ENCODE results near the gene PCDHGB7.

DNA sequence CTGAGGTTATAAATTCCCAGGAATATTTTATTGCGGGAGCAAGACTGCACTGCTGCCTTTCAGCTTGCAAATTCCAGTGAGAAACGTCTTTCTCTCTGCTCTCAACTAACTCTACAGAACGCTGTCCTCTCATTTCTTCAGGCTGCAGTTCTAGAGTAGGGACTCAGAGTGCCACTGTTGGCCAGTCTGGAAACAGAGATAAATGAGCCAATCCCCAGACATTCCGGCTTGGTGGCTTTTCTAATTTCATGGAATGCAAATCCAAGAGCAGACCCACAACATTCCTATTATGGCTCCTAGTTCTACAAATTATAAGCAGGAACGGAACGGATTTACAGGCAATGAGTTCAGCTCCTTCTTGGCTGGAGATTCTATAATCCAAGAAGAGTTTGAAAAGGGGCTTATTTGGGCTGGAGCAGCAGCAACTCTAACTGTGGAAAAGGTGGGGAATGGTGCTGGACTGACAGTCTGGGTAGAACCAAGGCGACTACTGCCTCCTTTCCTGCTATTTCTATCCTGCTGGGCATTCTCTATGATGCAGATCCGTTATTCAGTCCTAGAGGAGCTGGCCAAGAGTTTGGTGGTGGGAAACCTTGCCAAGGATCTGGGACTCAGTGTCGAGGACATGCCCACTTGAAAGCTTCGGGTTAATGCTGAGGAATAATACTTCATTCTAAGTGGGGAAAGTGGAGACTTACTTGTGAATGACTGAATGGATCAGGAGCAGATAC, 22.1 kb downstream of the PCDHGB7 start:
- TF ChIP-seq, protein P1, sequence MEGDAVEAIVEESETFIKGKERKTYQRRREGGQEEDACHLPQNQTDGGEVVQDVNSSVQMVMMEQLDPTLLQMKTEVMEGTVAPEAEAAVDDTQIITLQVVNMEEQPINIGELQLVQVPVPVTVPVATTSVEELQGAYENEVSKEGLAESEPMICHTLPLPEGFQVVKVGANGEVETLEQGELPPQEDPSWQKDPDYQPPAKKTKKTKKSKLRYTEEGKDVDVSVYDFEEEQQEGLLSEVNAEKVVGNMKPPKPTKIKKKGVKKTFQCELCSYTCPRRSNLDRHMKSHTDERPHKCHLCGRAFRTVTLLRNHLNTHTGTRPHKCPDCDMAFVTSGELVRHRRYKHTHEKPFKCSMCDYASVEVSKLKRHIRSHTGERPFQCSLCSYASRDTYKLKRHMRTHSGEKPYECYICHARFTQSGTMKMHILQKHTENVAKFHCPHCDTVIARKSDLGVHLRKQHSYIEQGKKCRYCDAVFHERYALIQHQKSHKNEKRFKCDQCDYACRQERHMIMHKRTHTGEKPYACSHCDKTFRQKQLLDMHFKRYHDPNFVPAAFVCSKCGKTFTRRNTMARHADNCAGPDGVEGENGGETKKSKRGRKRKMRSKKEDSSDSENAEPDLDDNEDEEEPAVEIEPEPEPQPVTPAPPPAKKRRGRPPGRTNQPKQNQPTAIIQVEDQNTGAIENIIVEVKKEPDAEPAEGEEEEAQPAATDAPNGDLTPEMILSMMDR (IDR thresholded peaks at IDR 0.05; ENCODE audit: poor library complexity): no peak
- TF ChIP-seq EZH2phosphoT487 (IDR thresholded peaks at IDR 0.05; ENCODE audit: low read depth, severe bottlenecking, unreplicated experiment): no peak
- no peak for TF ChIP-seq EZH2 (IDR thresholded peaks at IDR 0.05; ENCODE audit: borderline replicate concordance)
